ENCODE data around the gene ATP5F1B. TPM values are rescaled to one million over a fixed set of nuclear protein-coding genes. Genes with fewer than 3 reads are reported as not detected.

Gene ATP5F1B
- polyA plus RNA-seq, 1 donor from 2014 or later: 559 TPM

- H3K9ac ChIP-seq (ENCODE audit: low read length): no peak overlapping the region
Observed at GRCh38 chr12:56637621-56638020, 8.2 kb downstream of the ATP5F1B start.

GRCh38 chr12:56636675-56637540 is 8.9 kb downstream of the ATP5F1B start:
- H3K4me3 ChIP-seq (ENCODE audit: low read length): peak overlapping the region; percentile 71
- H3K27ac ChIP-seq (ENCODE audit: low read length): peak overlapping the region; percentile 60
- H3F3A ChIP-seq (ENCODE audit: insufficient read depth, low read length, poor library complexity, severe bottlenecking): peaks cover 9% of the 10 kb centered on the region
- H3K79me2 ChIP-seq (replicated peaks; ENCODE audit: insufficient read depth, low read length): no peaks in the 10 kb centered on the region
- H3K27me3 ChIP-seq (ENCODE audit: insufficient read depth, low read depth, low read length): no peaks in the 10 kb centered on the region
- peak overlapping the region; percentile 77 for H3K9ac ChIP-seq (ENCODE audit: low read length)
- H3K9me3 ChIP-seq (ENCODE audit: low read length): no peaks in the 10 kb centered on the region
- peak overlapping the region; percentile 44 for H3K4me2 ChIP-seq (ENCODE audit: low read length)
- H3K9me2 ChIP-seq (ENCODE audit: insufficient read depth, low read length): no peaks in the 10 kb centered on the region
- no peaks in the 10 kb centered on the region for H3K36me3 ChIP-seq (ENCODE audit: insufficient read depth, low read length)
- H4K20me1 ChIP-seq (ENCODE audit: insufficient read depth): no peaks in the 10 kb centered on the region
- H2AFZ ChIP-seq (ENCODE audit: low read depth, low read length): peak overlapping the region; percentile 14
- TF ChIP-seq TAF1 (IDR thresholded peaks at IDR 0.05; ENCODE audit: low read depth): no peak
- TF ChIP-seq, protein P1, sequence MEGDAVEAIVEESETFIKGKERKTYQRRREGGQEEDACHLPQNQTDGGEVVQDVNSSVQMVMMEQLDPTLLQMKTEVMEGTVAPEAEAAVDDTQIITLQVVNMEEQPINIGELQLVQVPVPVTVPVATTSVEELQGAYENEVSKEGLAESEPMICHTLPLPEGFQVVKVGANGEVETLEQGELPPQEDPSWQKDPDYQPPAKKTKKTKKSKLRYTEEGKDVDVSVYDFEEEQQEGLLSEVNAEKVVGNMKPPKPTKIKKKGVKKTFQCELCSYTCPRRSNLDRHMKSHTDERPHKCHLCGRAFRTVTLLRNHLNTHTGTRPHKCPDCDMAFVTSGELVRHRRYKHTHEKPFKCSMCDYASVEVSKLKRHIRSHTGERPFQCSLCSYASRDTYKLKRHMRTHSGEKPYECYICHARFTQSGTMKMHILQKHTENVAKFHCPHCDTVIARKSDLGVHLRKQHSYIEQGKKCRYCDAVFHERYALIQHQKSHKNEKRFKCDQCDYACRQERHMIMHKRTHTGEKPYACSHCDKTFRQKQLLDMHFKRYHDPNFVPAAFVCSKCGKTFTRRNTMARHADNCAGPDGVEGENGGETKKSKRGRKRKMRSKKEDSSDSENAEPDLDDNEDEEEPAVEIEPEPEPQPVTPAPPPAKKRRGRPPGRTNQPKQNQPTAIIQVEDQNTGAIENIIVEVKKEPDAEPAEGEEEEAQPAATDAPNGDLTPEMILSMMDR (IDR thresholded peaks at IDR 0.05; ENCODE audit: poor library complexity, severe bottlenecking): peak; percentile 87
- peak; percentile 16 for TF ChIP-seq EP300 (conservative IDR thresholded peaks at IDR 0.05; ENCODE audit: poor library complexity, severe bottlenecking)
- TF ChIP-seq MXI1 (conservative IDR thresholded peaks at IDR 0.05; ENCODE audit: poor library complexity, severe bottlenecking): no peak
- TF ChIP-seq POLR2AphosphoS5 (IDR thresholded peaks at IDR 0.05): no peak
- TF ChIP-seq, protein P2, sequence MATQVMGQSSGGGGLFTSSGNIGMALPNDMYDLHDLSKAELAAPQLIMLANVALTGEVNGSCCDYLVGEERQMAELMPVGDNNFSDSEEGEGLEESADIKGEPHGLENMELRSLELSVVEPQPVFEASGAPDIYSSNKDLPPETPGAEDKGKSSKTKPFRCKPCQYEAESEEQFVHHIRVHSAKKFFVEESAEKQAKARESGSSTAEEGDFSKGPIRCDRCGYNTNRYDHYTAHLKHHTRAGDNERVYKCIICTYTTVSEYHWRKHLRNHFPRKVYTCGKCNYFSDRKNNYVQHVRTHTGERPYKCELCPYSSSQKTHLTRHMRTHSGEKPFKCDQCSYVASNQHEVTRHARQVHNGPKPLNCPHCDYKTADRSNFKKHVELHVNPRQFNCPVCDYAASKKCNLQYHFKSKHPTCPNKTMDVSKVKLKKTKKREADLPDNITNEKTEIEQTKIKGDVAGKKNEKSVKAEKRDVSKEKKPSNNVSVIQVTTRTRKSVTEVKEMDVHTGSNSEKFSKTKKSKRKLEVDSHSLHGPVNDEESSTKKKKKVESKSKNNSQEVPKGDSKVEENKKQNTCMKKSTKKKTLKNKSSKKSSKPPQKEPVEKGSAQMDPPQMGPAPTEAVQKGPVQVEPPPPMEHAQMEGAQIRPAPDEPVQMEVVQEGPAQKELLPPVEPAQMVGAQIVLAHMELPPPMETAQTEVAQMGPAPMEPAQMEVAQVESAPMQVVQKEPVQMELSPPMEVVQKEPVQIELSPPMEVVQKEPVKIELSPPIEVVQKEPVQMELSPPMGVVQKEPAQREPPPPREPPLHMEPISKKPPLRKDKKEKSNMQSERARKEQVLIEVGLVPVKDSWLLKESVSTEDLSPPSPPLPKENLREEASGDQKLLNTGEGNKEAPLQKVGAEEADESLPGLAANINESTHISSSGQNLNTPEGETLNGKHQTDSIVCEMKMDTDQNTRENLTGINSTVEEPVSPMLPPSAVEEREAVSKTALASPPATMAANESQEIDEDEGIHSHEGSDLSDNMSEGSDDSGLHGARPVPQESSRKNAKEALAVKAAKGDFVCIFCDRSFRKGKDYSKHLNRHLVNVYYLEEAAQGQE (IDR thresholded peaks at IDR 0.05; ENCODE audit: borderline replicate concordance): no peak
- TF ChIP-seq EZH2 (IDR thresholded peaks at IDR 0.05; ENCODE audit: borderline replicate concordance, insufficient read depth, low read length, poor library complexity, severe bottlenecking): no peak
- peak; percentile 78 for TF ChIP-seq SMC3 (conservative IDR thresholded peaks at IDR 0.05; ENCODE audit: poor library complexity)

More at GRCh38 chr12:56637621-56638020, 8.2 kb downstream of the ATP5F1B start:
- H3K27ac ChIP-seq (ENCODE audit: low read length): no peak overlapping the region
- H3F3A ChIP-seq (ENCODE audit: insufficient read depth, low read length, poor library complexity, severe bottlenecking): peaks cover 9% of the 10 kb centered on the region
- H3K4me3 ChIP-seq (ENCODE audit: low read length): no peak overlapping the region
- H3K9me3 ChIP-seq (ENCODE audit: low read length): no peaks in the 10 kb centered on the region
- no peaks in the 10 kb centered on the region for H4K20me1 ChIP-seq (ENCODE audit: insufficient read depth)
- no peak overlapping the region for H3K4me2 ChIP-seq (ENCODE audit: low read length)
- peaks cover 4% of the 10 kb centered on the region for H3K79me2 ChIP-seq (replicated peaks; ENCODE audit: insufficient read depth, low read length)
- H3K36me3 ChIP-seq (ENCODE audit: insufficient read depth, low read length): peaks cover 3% of the 10 kb centered on the region
- no peak overlapping the region for H2AFZ ChIP-seq (ENCODE audit: low read depth, low read length)
- H3K27me3 ChIP-seq (ENCODE audit: insufficient read depth, low read depth, low read length): no peaks in the 10 kb centered on the region
- H3K9me2 ChIP-seq (ENCODE audit: insufficient read depth, low read length): no peaks in the 10 kb centered on the region
- no peak for TF ChIP-seq EZH2 (IDR thresholded peaks at IDR 0.05; ENCODE audit: borderline replicate concordance, insufficient read depth, low read length, poor library complexity, severe bottlenecking)
- TF ChIP-seq EP300 (conservative IDR thresholded peaks at IDR 0.05; ENCODE audit: poor library complexity, severe bottlenecking): no peak
- TF ChIP-seq, protein P2 (IDR thresholded peaks at IDR 0.05; ENCODE audit: borderline replicate concordance): no peak
- no peak for TF ChIP-seq TAF1 (IDR thresholded peaks at IDR 0.05; ENCODE audit: low read depth)
- no peak for TF ChIP-seq SMC3 (conservative IDR thresholded peaks at IDR 0.05; ENCODE audit: poor library complexity)
- TF ChIP-seq, protein P1 (IDR thresholded peaks at IDR 0.05; ENCODE audit: poor library complexity, severe bottlenecking): no peak
- TF ChIP-seq POLR2AphosphoS5 (IDR thresholded peaks at IDR 0.05): no peak
- TF ChIP-seq MXI1 (conservative IDR thresholded peaks at IDR 0.05; ENCODE audit: poor library complexity, severe bottlenecking): no peak
- no peak for TF ChIP-seq RAD21 (conservative IDR thresholded peaks at IDR 0.05)
